Measurements from ENCODE around the gene CTRB1.

- TF ChIP-seq, protein P1, sequence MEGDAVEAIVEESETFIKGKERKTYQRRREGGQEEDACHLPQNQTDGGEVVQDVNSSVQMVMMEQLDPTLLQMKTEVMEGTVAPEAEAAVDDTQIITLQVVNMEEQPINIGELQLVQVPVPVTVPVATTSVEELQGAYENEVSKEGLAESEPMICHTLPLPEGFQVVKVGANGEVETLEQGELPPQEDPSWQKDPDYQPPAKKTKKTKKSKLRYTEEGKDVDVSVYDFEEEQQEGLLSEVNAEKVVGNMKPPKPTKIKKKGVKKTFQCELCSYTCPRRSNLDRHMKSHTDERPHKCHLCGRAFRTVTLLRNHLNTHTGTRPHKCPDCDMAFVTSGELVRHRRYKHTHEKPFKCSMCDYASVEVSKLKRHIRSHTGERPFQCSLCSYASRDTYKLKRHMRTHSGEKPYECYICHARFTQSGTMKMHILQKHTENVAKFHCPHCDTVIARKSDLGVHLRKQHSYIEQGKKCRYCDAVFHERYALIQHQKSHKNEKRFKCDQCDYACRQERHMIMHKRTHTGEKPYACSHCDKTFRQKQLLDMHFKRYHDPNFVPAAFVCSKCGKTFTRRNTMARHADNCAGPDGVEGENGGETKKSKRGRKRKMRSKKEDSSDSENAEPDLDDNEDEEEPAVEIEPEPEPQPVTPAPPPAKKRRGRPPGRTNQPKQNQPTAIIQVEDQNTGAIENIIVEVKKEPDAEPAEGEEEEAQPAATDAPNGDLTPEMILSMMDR (IDR thresholded peaks at IDR 0.05; ENCODE audit: extremely low read depth in 1 of 2, insufficient read depth in 1 of 2, low read depth in 1 of 2, low read length in 2 of 2): no peak
- TF ChIP-seq MAX (IDR thresholded peaks at IDR 0.05; ENCODE audit: insufficient read depth, insufficient read length): no peak
- TF ChIP-seq POLR2A (IDR thresholded peaks at IDR 0.05; ENCODE audit: low read depth, low read length): no peak
- no peak for TF ChIP-seq MYC (IDR thresholded peaks at IDR 0.05; ENCODE audit: low read depth, low read length)
- no peak for TF ChIP-seq POLR2AphosphoS5 (IDR thresholded peaks at IDR 0.05; ENCODE audit: insufficient read depth, low read depth, low read length)
- no peak for TF ChIP-seq EZH2 (IDR thresholded peaks at IDR 0.05; ENCODE audit: borderline replicate concordance, low read depth, low read length, severe bottlenecking)
- no peak for TF ChIP-seq FOS (IDR thresholded peaks at IDR 0.05; ENCODE audit: borderline replicate concordance, insufficient read depth, low read length)
Measured at GRCh38 chr16:75238132-75238852, 19.5 kb downstream of the CTRB1 start.

All from endothelial cell of umbilical vein (primary cell).